ENCODE measurements around the gene GAPDHS. TPM values are rescaled to one million over a fixed set of nuclear protein-coding genes. Genes with fewer than 3 reads are reported as not detected.

The GAPDHS gene
- total RNA-seq, 1 experiment from 2014 or later, result not detected

DNA sequence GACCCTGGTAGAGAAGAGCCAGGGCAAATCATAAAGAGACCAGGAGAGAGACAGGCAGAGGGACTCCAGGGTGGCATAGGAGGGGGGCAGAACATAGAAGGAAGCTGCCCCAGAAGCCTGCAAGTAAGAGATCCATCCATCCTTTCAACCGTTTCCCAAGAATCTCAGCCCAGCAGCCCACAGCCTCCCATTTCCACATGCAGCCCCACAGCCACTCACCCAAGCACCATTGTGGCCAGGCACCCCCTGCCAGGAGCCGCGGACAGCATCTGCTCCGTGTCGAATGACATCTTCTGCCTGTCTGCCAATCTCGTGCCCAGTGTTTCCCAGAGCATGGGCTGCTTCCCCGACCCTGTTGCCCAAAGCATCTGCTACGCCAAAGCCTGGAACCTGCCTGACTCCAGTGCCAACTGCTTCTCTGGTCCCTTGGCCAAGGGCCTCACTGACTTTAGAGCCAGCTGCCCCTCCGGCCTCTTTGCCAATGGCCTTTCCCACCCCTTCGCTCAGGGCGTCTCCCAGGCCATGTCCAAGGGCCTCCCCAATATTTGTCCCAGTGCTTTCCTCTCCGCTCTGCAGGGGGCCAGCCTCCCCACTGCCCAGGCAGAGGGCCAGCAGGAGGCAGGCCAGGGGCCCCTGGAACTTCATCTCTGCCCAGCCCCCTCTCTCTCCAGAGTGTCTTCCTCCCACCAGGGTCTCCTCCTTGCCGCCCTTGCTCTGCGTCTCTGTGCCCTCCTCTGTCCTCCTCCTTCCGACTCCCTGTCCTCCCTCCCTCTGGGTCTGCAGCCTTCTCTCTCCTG, 20.2 kb upstream of the GAPDHS start:
- in situ Hi-C loops (cut with HindIII; ENCODE audit: low pct_unique_long_range_greater_than_20kb, low sequenced_read_pairs), result no loop called here
- no peak overlapping the region for H3K4me3 ChIP-seq (ENCODE audit: low read depth in 2 of 2, low read length in 2 of 2)
- no peak for ATAC-seq
- H3K4me1 ChIP-seq (ENCODE audit: control insufficient read depth, insufficient read depth, low read length), result peaks cover 10% of the 10 kb centered on the region; the same call in 1 of the 2 replicates
- intact Hi-C loops (cut with micrococcal nuclease; ENCODE audit: unreplicated experiment), result no loop called here
- POLR2A ChIA-PET, result no interaction called here
- BruUV-seq (replicated peaks), result no TSS peak
- H3K36me3 ChIP-seq (ENCODE audit: control insufficient read depth, insufficient read depth, low read length), result no peaks in the 10 kb centered on the region; the same call in 1 of the 2 replicates
- no peaks in the 10 kb centered on the region for H3K9me3 ChIP-seq (ENCODE audit: control insufficient read depth, insufficient read depth, low read depth, low read length)
- H3K27ac ChIP-seq (ENCODE audit: low read length), result no peak overlapping the region
- CTCF ChIA-PET, result interaction anchor here (0.6 kb wide), 1 partner anchor 357 kb away, joined by 8 read pairs; no protein-coding TSS in a partner anchor
- TF ChIP-seq CTCF (IDR thresholded peaks at IDR 0.05) (no peak), TCF7L2 (IDR thresholded peaks at IDR 0.05; ENCODE audit: low read depth, low read length) (no peak), SIN3A (IDR thresholded peaks at IDR 0.05; ENCODE audit: borderline replicate concordance, insufficient read depth, low read depth, low read length) (no peak), POLR2AphosphoS5 (IDR thresholded peaks at IDR 0.05; ENCODE audit: low read depth, low read length) (no peak)
- TF ChIP-seq, protein P1, sequence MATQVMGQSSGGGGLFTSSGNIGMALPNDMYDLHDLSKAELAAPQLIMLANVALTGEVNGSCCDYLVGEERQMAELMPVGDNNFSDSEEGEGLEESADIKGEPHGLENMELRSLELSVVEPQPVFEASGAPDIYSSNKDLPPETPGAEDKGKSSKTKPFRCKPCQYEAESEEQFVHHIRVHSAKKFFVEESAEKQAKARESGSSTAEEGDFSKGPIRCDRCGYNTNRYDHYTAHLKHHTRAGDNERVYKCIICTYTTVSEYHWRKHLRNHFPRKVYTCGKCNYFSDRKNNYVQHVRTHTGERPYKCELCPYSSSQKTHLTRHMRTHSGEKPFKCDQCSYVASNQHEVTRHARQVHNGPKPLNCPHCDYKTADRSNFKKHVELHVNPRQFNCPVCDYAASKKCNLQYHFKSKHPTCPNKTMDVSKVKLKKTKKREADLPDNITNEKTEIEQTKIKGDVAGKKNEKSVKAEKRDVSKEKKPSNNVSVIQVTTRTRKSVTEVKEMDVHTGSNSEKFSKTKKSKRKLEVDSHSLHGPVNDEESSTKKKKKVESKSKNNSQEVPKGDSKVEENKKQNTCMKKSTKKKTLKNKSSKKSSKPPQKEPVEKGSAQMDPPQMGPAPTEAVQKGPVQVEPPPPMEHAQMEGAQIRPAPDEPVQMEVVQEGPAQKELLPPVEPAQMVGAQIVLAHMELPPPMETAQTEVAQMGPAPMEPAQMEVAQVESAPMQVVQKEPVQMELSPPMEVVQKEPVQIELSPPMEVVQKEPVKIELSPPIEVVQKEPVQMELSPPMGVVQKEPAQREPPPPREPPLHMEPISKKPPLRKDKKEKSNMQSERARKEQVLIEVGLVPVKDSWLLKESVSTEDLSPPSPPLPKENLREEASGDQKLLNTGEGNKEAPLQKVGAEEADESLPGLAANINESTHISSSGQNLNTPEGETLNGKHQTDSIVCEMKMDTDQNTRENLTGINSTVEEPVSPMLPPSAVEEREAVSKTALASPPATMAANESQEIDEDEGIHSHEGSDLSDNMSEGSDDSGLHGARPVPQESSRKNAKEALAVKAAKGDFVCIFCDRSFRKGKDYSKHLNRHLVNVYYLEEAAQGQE (IDR thresholded peaks at IDR 0.05; ENCODE audit: insufficient read depth in 1 of 2, low read depth in 2 of 2, low read length in 1 of 2), result no peak
- no peak for DNase-seq (ENCODE audit: low read depth, low spot score)
- peaks cover 14% of the 10 kb centered on the region for H3K27me3 ChIP-seq (ENCODE audit: control insufficient read depth, insufficient read depth, low read length)

- POLR2A ChIA-PET, result no interaction called here
- intact Hi-C loops (cut with micrococcal nuclease; ENCODE audit: unreplicated experiment), result no loop called here
Measured at GRCh38 chr19:35513628-35514281, 19.5 kb upstream of the GAPDHS start, which contains the start of gene DMKN. DMKN (minus strand) TSS chr19:35513649; CDS start chr19:35513475, 174 bp downstream.

More at GRCh38 chr19:35513628-35514281, 19.5 kb upstream of the GAPDHS start, which contains the start of gene DMKN:
- H3K36me3 ChIP-seq (ENCODE audit: control insufficient read depth, insufficient read depth, low read length), result no peaks in the 10 kb centered on the region; the same call in 1 of the 2 replicates
- no peak for ATAC-seq
- H3K27me3 ChIP-seq (ENCODE audit: control insufficient read depth, insufficient read depth, low read length), result peaks cover 8% of the 10 kb centered on the region
- H3K4me1 ChIP-seq (ENCODE audit: control insufficient read depth, insufficient read depth, low read length), result peaks cover 10% of the 10 kb centered on the region; the same call in 1 of the 2 replicates
- no peak within 1 kb of the TSS for H3K4me3 ChIP-seq (ENCODE audit: low read depth in 2 of 2, low read length in 2 of 2)
- no peaks in the 10 kb centered on the region for H3K9me3 ChIP-seq (ENCODE audit: control insufficient read depth, insufficient read depth, low read depth, low read length)
- no peak within 1 kb of the TSS for H3K27ac ChIP-seq (ENCODE audit: low read length)
- CTCF ChIA-PET, result interaction anchor here (0.6 kb wide), 1 partner anchor 356 kb away, joined by 8 read pairs; no protein-coding TSS in a partner anchor
- BruUV-seq (replicated peaks), result no TSS peak
- TF ChIP-seq SIN3A (IDR thresholded peaks at IDR 0.05; ENCODE audit: borderline replicate concordance, insufficient read depth, low read depth, low read length) (no peak), TCF7L2 (IDR thresholded peaks at IDR 0.05; ENCODE audit: low read depth, low read length) (no peak), CTCF (IDR thresholded peaks at IDR 0.05) (no peak), POLR2AphosphoS5 (IDR thresholded peaks at IDR 0.05; ENCODE audit: low read depth, low read length) (no peak)
- TF ChIP-seq, protein P1 (IDR thresholded peaks at IDR 0.05; ENCODE audit: insufficient read depth in 1 of 2, low read depth in 2 of 2, low read length in 1 of 2), result no peak
- DNase-seq (ENCODE audit: low read depth, low spot score), result no peak
- in situ Hi-C loops (cut with HindIII; ENCODE audit: low pct_unique_long_range_greater_than_20kb, low sequenced_read_pairs), result no loop called here

Measured in Panc1 (cell line).